Transverse colon (tissue), 4 donors: Measurements from ENCODE around the gene PBX3.

Experiments used
- CTCF ChIP-seq, 5 experiments: fragments of 200-600 bp in 3 of 5; fragments of 450-650 bp in 2 of 5; sonication (generic) in 3 of 5; IDR thresholded peaks; 1 replicate in 2 of 5; 2 replicates in 3 of 5; pipeline ENCODE4 v1.5.1; 2016 to 2017; ENCODE audit warnings: antibody characterized with exemption in 5 of 5, inconsistent platforms in 3 of 5, mild to moderate bottlenecking in 2 of 5, moderate library complexity in 1 of 5
- EP300 ChIP-seq: sonication (generic); formaldehyde crosslinking; IDR thresholded peaks from one replicate; pipeline ENCODE4 v1.6.1; 2017; ENCODE audit warnings: antibody characterized with exemption, low read depth
- POLR2A ChIP-seq: fragments of 450-650 bp; IDR thresholded peaks from one replicate; pipeline ENCODE4 v1.6.1; 2016; ENCODE audit warnings: antibody characterized with exemption, mild to moderate bottlenecking, moderate library complexity
- POLR2AphosphoS5 ChIP-seq, 3 donors: sonication (generic); formaldehyde crosslinking; IDR thresholded peaks; one replicate each; pipeline ENCODE4 v1.6.1; 2016; ENCODE audit warnings: antibody characterized with exemption in 3 of 3

GRCh38 chr9:125902214-125902613 lies 155.0 kb downstream of the PBX3 start:
- TF ChIP-seq POLR2AphosphoS5 (IDR thresholded peaks at IDR 0.05) (no peak), CTCF (IDR thresholded peaks at IDR 0.05) (no peak), POLR2A (no peak), EP300 (no peak)
